Transverse colon (tissue), 4 donors: ENCODE results near the gene TTLL7. TPM values are rescaled to one million over a fixed set of nuclear protein-coding genes. Genes with fewer than 3 reads are reported as not detected.

Source experiments
- DNase-seq: peaks from one replicate; pipeline ENCODE4 v3.0.0-alpha.2; 2019
- H3K27ac ChIP-seq, 4 donors: fragments of 200-600 bp; sonication (generic); 2 replicates each; pipeline ENCODE4 v1.5.1; 2016 to 2018; ENCODE audit warnings: inconsistent platforms in 4 of 4
- H3K27me3 ChIP-seq: fragments of 200-600 bp; sonication (generic); 2 replicates; pipeline ENCODE4 v1.5.1; 2017; ENCODE audit warnings: inconsistent platforms
- H3K36me3 ChIP-seq, 4 donors: fragments of 200-600 bp; sonication (generic); 2 replicates each; pipeline ENCODE4 v1.5.1; 2017 to 2019; ENCODE audit warnings: inconsistent platforms in 4 of 4
- H3K4me1 ChIP-seq, 4 donors: fragments of 200-600 bp; sonication (generic); 2 replicates each; pipeline ENCODE4 v1.5.1; 2017 to 2020; ENCODE audit warnings: inconsistent platforms in 4 of 4
- H3K4me3 ChIP-seq, 4 donors: fragments of 200-600 bp; sonication (generic); 1 replicate in 1 of 4; 2 replicates in 3 of 4; pipeline versions ENCODE4 v1.5.1 to v1.6.1; 2017 to 2019; ENCODE audit warnings: inconsistent platforms in 4 of 4
- H3K9me3 ChIP-seq, 2 donors: fragments of 200-600 bp; sonication (generic); 2 replicates each; pipeline ENCODE4 v1.5.1; 2017 to 2019; ENCODE audit warnings: inconsistent platforms in 2 of 2
- CTCF ChIP-seq, 5 experiments: fragments of 200-600 bp in 3 of 5; fragments of 450-650 bp in 2 of 5; sonication (generic) in 3 of 5; IDR thresholded peaks; 1 replicate in 2 of 5; 2 replicates in 3 of 5; pipeline ENCODE4 v1.5.1; 2016 to 2017; ENCODE audit warnings: antibody characterized with exemption in 5 of 5, inconsistent platforms in 3 of 5, mild to moderate bottlenecking in 2 of 5, moderate library complexity in 1 of 5
- EP300 ChIP-seq: sonication (generic); formaldehyde crosslinking; IDR thresholded peaks from one replicate; pipeline ENCODE4 v1.6.1; 2017; ENCODE audit warnings: antibody characterized with exemption, low read depth
- POLR2A ChIP-seq: fragments of 450-650 bp; IDR thresholded peaks from one replicate; pipeline ENCODE4 v1.6.1; 2016; ENCODE audit warnings: antibody characterized with exemption, mild to moderate bottlenecking, moderate library complexity
- POLR2AphosphoS5 ChIP-seq, 3 donors: sonication (generic); formaldehyde crosslinking; IDR thresholded peaks; one replicate each; pipeline ENCODE4 v1.6.1; 2016; ENCODE audit warnings: antibody characterized with exemption in 3 of 3
- WGBS, 2 donors: methylation state at CpG; one replicate each; pipeline ENCODE4 v1.1.5; 2018; ENCODE audit warnings: low coverage in 1 of 2; 5-methylcytosine and 5-hydroxymethylcytosine counted together
- in situ Hi-C, 4 donors: fragments of 200-750 bp; cut with MboI; loops; one replicate each; pipeline versions ENCODE4 v1.15.0 to v1.15.1; 2017; ENCODE audit warnings: low sequenced_read_pairs in 3 of 4, low pct_ligation_motif_present in 1 of 4, low pct_unique_long_range_greater_than_20kb in 1 of 4
- intact Hi-C: fragments of 100-400 bp; cut with DNase I; formaldehyde crosslinking; loops from one replicate; pipeline ENCODE4 v1.15.1; 2023; ENCODE audit warnings: low total_unique reads
- total RNA-seq, 4 donors: library from RNA; depleted of rRNA; stranded (reverse); fragments of >200 nt; gene quantifications; one replicate each; pipeline ENCODE4 v1.1.0, GENCODE V29; 2016

TTLL7 gene
- total RNA-seq, result 1 to 10 TPM; 2.7 to 9.5 (median 4.2) TPM

GRCh38 chr1:83998498-83999315 lies at the start of gene TTLL7:
Gene TTLL7, minus strand, starts transcription at chr1:83999132. Its CDS starts 46,921 bp downstream, at chr1:83952211.
- WGBS, 2 donors, result 1% methylated on average over 24 of the region's 73 CpGs; no CpG with 5 or more reads in 1 of the 2 donors
- no peaks in the 10 kb centered on the region for H3K36me3 ChIP-seq
- DNase-seq, result peak; percentile 80
- peaks cover 0 to 11% (median 8%) of the 10 kb centered on the region in 4 donors for H3K4me1 ChIP-seq
- H3K27me3 ChIP-seq, result peaks cover 28% of the 10 kb centered on the region
- in situ Hi-C loops (no loop called here), intact Hi-C loops (no loop called here)
- H3K27ac ChIP-seq, result peak within 1 kb of the TSS; percentile 74 to 83 (median 80)
- TF ChIP-seq CTCF (IDR thresholded peaks at IDR 0.05) (no peak), POLR2A (peak; percentile 15), POLR2AphosphoS5 (IDR thresholded peaks at IDR 0.05) (peak; percentile 40 to 68 (median 51)), EP300 (no peak)
- peak within 1 kb of the TSS; percentile 67 to 83 (median 70) for H3K4me3 ChIP-seq
- H3K9me3 ChIP-seq, result no peaks in the 10 kb centered on the region

DNA sequence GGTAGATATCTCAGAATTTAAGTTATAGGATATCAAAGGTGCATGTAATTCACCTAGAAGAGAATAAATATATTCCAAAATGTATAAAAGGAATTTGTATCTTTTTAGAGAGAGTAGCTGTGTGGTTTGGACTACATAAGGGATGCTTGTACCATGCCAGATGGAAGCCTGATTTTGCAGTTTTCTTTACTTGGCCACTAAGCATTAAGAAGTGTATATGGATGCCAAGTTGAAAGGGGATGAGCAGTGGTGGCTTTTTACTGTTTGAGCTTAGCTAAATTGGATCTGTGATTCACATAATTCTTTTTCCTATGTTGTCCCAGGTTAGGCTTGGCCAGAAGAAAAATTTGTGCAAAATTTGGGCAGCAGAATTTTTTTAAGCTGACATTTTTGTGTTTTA lies 43.5 kb upstream of the TTLL7 start:
- TF ChIP-seq EP300 (no peak), POLR2A (no peak), CTCF (IDR thresholded peaks at IDR 0.05) (no peak)
- no peaks in the 10 kb centered on the region for H3K27me3 ChIP-seq
- H3K27ac ChIP-seq, result no peak overlapping the region
- intact Hi-C loops (no loop called here), in situ Hi-C loops (no loop called here)
- no peaks in the 10 kb centered on the region for H3K36me3 ChIP-seq
- H3K9me3 ChIP-seq, result no peaks in the 10 kb centered on the region
- H3K4me3 ChIP-seq, result no peak overlapping the region
- DNase-seq, result no peak
- no peaks in the 10 kb centered on the region for H3K4me1 ChIP-seq

- H3K27ac ChIP-seq, result no peak overlapping the region
- TF ChIP-seq POLR2A (no peak), EP300 (no peak), CTCF (IDR thresholded peaks at IDR 0.05) (no peak), POLR2AphosphoS5 (IDR thresholded peaks at IDR 0.05) (no peak)
- no peaks in the 10 kb centered on the region for H3K9me3 ChIP-seq
- no peaks in the 10 kb centered on the region for H3K27me3 ChIP-seq
- in situ Hi-C loops, result no loop called here
- intact Hi-C loops, result no loop called here
- no peak for DNase-seq
- no peaks in the 10 kb centered on the region for H3K36me3 ChIP-seq
- 80 to 87% methylated on average over 4 to 9 of the region's 9 CpGs for WGBS, 2 donors
- no peak overlapping the region for H3K4me3 ChIP-seq
- H3K4me1 ChIP-seq, result no peaks in the 10 kb centered on the region
Measured at GRCh38 chr1:84037758-84038611, 39.1 kb upstream of the TTLL7 start.

DNA sequence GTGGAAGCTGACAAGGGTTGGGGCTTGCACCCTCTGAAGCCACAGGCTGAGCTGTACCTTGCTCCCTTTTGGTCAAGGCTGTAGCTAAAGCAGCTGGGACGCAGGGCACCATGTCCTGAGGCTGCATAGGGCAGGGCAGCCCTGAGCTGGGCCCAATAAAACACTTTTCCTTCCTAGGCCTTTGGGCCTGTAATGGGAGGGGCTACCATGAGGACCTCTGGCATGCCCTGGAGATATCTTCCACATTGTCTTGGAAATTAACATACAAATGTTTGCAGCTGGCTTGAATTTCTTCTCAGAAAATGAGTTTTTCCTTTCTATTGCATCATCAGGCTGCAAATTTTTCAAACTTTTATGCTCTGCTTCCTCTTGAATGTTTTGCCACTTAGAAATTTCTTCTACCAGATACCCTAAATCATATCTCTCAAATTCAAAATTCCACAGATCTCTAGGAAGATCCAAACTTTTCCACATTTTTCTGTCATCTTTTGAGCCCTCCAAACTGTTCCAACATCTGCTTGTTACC lies 32.9 kb upstream of the TTLL7 start:
- intact Hi-C loops, result no loop called here
- Histone ChIP-seq H3K36me3 (no peaks in the 10 kb centered on the region), H3K27me3 (no peaks in the 10 kb centered on the region), H3K4me1 (peaks cover 0 to 5% (median 0%) of the 10 kb centered on the region in 4 donors), H3K27ac (no peak overlapping the region), H3K4me3 (no peak overlapping the region), H3K9me3 (no peaks in the 10 kb centered on the region)
- no peak for DNase-seq
- 88% methylated on average over 1 of the region's 1 CpG; no CpG with 5 or more reads in 1 of the 2 donors for WGBS, 2 donors
- in situ Hi-C loops, result no loop called here
- no peak for TF ChIP-seq POLR2AphosphoS5 (IDR thresholded peaks at IDR 0.05)
- no peak for TF ChIP-seq POLR2A
- TF ChIP-seq EP300, result no peak
- TF ChIP-seq CTCF (IDR thresholded peaks at IDR 0.05), result no peak
